A673 (cell line): ENCODE data around the gene SCAP.

Experiments used
- CTCF ChIP-seq: fragments of 300-800, 200-600 bp; sonication (generic); conservative IDR thresholded peaks from 2 replicates; pipeline ENCODE4 v1.5.1; 2017; ENCODE audit warnings: low read depth, mild to moderate bottlenecking, antibody characterized with exemption, low read length, moderate library complexity, mixed read lengths
- EZH2 ChIP-seq: fragments of 200-600 bp; sonication (generic); IDR thresholded peaks from 2 replicates; pipeline ENCODE4 v1.6.1; 2017; ENCODE audit warnings: borderline replicate concordance, low read depth, mild to moderate bottlenecking, mixed read lengths, antibody characterized with exemption, low read length; ENCODE audit not compliant: poor library complexity, severe bottlenecking

- no peak for TF ChIP-seq CTCF
- no peak for TF ChIP-seq EZH2
Observed at GRCh38 chr3:47394140-47394870, 81.4 kb downstream of the SCAP start.
